NOMO-1 treated with dmso at 0.1 percent for 144 hours (cell line): ENCODE results near the gene ENSA.
"Not testable (repeated sequence)": the region's sequence is repeated elsewhere in the genome, so short reads cannot be mapped to it uniquely, and the experiment has no call there.

Source experiments
- DNase-seq: peaks from one replicate; lab custom pipeline; 2025; ENCODE audit not compliant: unreplicated experiment; lab: John Stamatoyannopoulos, UW

Gene ENSA

GRCh38 chr1:150622303-150622975 lies 7.0 kb downstream of the ENSA start:
- DNase-seq: no peak

- DNase-seq: no peak
Measured at GRCh38 chr1:150621497-150622302, 7.7 kb downstream of the ENSA start.

DNA sequence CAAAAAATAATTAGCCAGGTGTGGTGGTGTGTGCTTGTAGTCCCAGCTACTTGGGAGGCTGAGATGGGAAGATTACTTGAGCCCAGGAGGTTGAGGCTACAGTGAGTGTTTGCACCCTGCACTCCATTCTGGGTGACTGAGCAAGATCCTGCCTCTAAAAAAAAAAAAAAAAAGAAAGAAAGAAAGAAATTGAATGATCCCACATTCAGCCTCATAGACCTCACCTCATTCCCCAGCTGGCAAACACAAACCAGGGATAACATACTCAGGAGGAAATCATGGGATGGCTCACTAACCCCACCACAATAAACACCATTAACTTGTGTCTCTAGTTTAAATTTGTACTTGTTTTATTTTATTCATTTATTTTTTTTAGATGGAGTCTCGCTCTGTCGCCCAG lies 8.5 kb downstream of the ENSA start:
- DNase-seq: no peak

GRCh38 chr1:150619576-150620509 lies 9.6 kb downstream of the ENSA start:
- no peak for DNase-seq

- no peak for DNase-seq
Measured at GRCh38 chr1:150615346-150616201, 13.8 kb downstream of the ENSA start.

DNA sequence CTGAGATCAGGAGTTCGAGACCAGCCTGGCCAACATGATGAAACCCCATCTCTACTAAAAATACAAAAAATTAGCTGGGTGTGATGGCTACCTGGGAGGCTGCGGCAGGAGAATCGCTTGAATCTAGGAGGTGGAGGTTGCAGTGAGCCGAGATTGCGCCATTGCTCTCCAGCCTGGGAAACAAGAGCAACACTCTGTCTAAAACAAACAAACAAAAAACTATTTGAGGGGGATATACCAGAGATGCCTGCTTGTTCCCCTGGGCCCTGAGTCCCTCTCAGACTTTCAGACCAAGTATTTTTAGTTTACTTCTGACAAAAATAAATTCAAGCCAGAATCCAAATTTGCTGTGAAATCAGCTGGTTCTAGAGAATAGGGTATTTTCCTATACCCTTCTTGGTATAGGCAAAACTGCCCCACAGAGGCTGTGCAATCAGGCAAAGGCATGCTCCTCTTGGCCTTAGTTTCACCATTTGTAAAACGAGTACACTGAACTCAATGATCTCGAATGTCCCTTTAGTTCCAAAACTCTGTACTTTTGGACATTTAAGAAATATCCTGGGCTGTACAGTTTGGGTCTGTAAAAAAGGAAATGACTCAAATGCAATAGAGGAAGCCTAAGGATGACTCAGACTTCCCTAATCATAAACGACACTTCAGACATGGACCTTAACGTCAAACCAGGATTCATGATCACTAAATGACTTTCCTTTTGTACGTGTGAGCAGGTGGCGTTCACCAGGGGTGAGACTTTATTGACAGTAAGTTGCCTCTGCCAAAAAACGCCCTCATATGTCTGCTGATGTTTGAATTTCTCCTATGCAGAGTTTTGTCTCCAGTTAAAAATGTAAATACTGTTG lies 16.1 kb downstream of the ENSA start:
- DNase-seq: peak; percentile 85

DNA sequence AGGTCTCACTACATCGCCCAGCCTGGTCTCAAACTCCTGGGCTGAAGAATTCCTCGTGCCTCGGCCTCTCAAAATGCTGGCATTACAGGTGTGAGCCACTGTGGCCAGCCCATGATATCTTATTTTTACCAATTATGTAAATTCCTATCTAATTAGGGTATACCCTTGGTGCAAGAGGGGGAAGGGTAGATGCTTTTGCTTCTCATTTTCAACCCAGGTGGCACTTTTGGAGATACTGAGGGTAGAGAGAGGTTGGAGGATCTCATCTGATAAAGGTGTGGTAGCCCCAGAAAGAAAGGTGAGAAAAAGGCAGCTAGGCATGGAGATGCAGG lies 17.4 kb downstream of the ENSA start:
- DNase-seq: no peak

DNA sequence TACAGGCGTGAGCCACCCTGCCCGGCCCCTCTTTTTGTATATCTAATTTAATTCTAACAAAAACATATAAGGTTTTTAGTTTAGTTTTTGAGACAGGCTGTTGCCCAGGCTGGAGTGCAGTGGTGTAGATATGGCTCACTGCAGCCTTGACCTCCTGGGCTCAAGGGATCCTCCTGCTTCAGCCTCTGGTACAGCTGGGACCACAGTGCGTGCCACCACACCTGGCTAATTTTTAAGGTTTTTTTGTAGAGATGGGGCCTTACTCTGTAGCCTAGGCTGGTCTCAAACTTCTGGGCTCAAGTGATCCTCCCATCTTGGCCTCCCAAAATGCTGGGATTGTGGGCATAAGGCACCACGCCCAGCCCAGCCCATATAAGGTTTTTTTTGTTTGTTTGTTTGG lies 18.8 kb downstream of the ENSA start:
- no peak for DNase-seq

DNA sequence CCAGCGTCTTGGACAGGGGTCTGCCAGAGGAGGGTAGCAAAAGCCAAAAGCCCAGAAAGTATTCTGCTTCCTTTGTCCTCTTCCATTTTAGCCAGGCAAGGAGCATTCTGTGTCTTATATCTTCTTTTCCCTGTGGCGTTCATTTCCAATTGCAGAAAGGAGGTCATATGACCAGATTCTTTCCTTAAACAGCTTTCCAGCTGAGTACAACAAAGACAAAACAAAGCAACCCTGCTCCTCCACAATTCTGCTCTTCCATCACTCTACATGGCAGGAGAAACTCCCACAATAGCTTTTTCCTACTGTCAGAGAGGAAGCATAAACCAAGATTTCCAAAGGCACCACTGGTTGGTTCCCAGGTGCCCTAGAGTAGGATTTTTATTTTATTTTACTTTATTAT lies 19.7 kb downstream of the ENSA start:
- no peak for DNase-seq

- DNase-seq: no peak
Measured at GRCh38 chr1:150606463-150607142, 22.8 kb downstream of the ENSA start.

DNA sequence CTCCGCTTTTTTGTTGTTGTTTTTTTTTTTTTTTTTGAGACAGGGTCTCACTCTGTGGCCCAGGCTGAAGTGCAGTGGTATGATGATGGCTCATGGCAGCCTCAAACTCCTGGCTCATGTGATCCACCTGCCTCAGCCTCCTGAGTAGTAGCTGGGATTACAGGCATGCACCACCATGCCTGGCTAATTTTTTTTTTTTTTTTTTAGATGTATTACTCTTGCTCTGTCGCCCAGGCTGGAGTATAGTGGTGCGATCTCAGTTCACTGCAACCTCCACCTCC lies 24.0 kb downstream of the ENSA start:
- not testable (repeated sequence) for DNase-seq

- no peak for DNase-seq
Measured at GRCh38 chr1:150604226-150604588, 25.2 kb downstream of the ENSA start.

- DNase-seq: no peak
Measured at GRCh38 chr1:150603711-150604110, 25.7 kb downstream of the ENSA start.

GRCh38 chr1:150602372-150602771 lies 27.0 kb downstream of the ENSA start:
- not testable (repeated sequence) for DNase-seq

GRCh38 chr1:150601540-150601939 lies 27.9 kb downstream of the ENSA start:
- no peak for DNase-seq

GRCh38 chr1:150598346-150598745 lies 31.1 kb downstream of the ENSA start:
- DNase-seq: not testable (repeated sequence)

GRCh38 chr1:150596976-150597375 lies 32.4 kb downstream of the ENSA start:
- no peak for DNase-seq

GRCh38 chr1:150596095-150596892 lies 33.1 kb downstream of the ENSA start:
- no peak for DNase-seq

GRCh38 chr1:150582371-150582770 lies 47.0 kb downstream of the ENSA start:
- DNase-seq: no peak
